Measurements from ENCODE around the gene PTCD1.

- TF ChIP-seq CTCF (IDR thresholded peaks at IDR 0.05; ENCODE audit: low read length) (no peak), EZH2phosphoT487 (IDR thresholded peaks at IDR 0.05; ENCODE audit: low read length) (no peak)
Observed at GRCh38 chr7:99380032-99380822, 58.4 kb downstream of the PTCD1 start.
